ENCODE data around the gene NUDT1. TPM values are rescaled to one million over a fixed set of nuclear protein-coding genes. Genes with fewer than 3 reads are reported as not detected.

NUDT1 gene
- total and polyA plus RNA-seq, 2 experiments from 2014 or later, result 33.0 to 33.8 TPM

DNA sequence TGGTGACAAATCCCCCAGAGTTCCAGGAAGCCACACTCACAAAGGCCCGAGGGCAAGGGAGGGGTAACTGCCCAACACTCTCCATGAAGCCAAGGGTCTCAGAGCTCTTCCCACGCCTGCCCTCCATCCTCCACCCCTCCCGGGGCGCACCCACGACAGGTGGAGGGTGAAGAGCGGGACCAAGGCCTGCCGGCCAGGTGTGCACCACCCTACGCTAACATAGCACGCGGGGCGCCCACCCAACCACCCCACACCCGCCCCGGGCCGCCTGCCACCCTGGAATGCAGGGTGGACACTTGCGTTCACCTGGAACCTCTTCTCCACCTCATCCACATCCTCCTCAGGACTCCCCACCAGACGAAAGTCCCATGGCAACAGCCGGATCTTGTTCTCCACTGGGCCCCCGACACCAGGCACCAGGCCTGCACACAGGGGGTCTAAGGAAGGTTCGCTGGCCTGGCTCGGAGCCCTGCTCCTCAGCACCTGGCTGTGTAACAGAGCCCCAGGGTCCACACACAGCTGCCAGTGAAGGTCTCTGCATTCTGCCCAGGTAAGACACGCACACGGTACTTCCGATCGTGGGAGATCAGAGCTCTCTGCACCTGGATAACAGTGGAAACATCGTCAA lies 42.0 kb upstream of the NUDT1 start:
- no peaks in the 10 kb centered on the region for H3K27me3 ChIP-seq
- no peak overlapping the region for H3K27ac ChIP-seq
- H3K4me1 ChIP-seq (ENCODE audit: low read depth), result peaks cover 45% of the 10 kb centered on the region
- TF ChIP-seq, protein P1, sequence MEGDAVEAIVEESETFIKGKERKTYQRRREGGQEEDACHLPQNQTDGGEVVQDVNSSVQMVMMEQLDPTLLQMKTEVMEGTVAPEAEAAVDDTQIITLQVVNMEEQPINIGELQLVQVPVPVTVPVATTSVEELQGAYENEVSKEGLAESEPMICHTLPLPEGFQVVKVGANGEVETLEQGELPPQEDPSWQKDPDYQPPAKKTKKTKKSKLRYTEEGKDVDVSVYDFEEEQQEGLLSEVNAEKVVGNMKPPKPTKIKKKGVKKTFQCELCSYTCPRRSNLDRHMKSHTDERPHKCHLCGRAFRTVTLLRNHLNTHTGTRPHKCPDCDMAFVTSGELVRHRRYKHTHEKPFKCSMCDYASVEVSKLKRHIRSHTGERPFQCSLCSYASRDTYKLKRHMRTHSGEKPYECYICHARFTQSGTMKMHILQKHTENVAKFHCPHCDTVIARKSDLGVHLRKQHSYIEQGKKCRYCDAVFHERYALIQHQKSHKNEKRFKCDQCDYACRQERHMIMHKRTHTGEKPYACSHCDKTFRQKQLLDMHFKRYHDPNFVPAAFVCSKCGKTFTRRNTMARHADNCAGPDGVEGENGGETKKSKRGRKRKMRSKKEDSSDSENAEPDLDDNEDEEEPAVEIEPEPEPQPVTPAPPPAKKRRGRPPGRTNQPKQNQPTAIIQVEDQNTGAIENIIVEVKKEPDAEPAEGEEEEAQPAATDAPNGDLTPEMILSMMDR (IDR thresholded peaks at IDR 0.05; ENCODE audit: low read depth, low read length), result no peak
- no peaks in the 10 kb centered on the region for H3K36me3 ChIP-seq
- no peak for DNase-seq (ENCODE audit: low read depth in 1 of 2, low spot score in 1 of 2)
- no peaks in the 10 kb centered on the region for H3K9me3 ChIP-seq (ENCODE audit: low read depth)
- no peak overlapping the region for H3K4me3 ChIP-seq

DNA sequence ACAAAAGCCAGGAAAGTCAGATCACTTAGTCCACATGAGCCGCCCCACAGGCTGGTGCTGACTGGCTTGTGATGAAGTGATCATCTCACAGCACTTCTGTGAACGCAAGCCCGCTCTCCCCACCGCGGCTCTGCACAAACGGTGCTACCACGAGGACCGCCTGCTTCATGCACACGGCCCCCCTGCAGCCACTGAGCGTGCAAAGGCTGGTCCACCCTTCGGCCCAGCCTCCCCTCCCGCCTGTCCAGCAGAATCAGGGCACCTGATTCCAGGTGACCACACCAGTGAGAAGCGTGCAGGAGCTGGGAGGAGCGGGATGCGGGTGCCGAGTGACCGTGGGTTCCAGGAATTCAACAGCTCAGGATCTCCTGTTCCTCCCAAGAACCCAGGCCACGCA lies 41.4 kb upstream of the NUDT1 start:
- Histone ChIP-seq H3K4me3 (no peak overlapping the region), H3K4me1 (ENCODE audit: low read depth) (peaks cover 50% of the 10 kb centered on the region), H3K27ac (no peak overlapping the region), H3K36me3 (no peaks in the 10 kb centered on the region), H3K9me3 (ENCODE audit: low read depth) (no peaks in the 10 kb centered on the region), H3K27me3 (no peaks in the 10 kb centered on the region)
- TF ChIP-seq, protein P1 (IDR thresholded peaks at IDR 0.05; ENCODE audit: low read depth, low read length), result no peak
- DNase-seq (ENCODE audit: low read depth in 1 of 2, low spot score in 1 of 2), result no peak

DNA sequence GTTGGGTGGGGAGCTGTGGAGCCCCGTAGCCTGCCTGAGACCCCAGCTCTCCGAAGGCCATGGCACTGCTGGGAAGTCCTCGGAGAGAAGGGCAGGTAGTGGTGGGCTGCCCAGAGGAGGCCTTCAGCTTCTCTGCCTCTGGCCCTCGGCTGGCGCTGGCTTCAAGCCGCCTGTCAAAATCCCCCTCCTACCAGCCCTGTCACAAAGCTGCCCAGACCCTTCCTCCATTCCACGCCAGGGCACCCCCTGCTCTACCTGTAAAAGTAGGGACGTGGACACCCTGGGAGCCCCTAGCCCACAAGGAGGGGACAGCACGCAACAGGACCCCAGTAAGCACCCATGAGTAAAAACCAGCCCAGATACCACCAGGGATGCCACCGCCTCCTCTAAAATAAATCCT lies 40.9 kb upstream of the NUDT1 start:
- no peak for DNase-seq (ENCODE audit: low read depth in 1 of 2, low spot score in 1 of 2)
- Histone ChIP-seq H3K27ac (no peak overlapping the region), H3K27me3 (no peaks in the 10 kb centered on the region), H3K4me1 (ENCODE audit: low read depth) (peaks cover 52% of the 10 kb centered on the region), H3K9me3 (ENCODE audit: low read depth) (no peaks in the 10 kb centered on the region), H3K4me3 (no peak overlapping the region), H3K36me3 (no peaks in the 10 kb centered on the region)
- TF ChIP-seq, protein P1 (IDR thresholded peaks at IDR 0.05; ENCODE audit: low read depth, low read length), result no peak

DNA sequence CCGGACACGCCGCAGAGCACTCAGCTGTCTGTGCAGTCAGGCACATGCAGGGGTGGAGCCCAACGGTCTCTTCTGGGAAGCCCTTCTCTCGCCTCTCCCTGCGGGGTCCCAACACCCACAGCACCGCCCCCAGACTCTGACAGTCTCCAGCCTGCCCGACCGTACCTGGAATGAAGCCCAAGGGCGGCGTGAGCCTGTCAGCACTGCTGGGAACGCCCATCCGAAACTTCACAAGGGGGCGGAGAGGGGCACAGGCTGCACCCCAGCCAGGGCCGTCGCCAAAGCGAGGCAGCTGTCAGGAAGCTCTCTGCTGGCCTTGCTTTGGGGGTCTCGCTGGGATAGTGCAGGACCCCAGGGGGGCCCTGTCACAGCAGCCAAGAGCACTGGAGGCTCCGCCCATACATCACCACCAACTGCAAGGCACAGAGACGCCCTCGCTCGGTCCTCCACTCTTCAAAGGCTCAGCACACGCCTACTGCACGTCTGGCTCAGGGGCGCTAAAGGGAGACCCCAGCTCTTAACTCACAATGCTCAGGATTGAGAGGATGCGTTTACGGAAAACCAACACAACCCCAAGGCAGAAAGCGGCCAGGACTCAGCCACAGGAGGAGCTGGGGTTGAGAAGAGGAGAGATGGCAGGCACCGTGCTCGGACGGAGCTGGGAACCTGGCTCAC lies 40.2 kb upstream of the NUDT1 start:
- no peak for DNase-seq (ENCODE audit: low read depth in 1 of 2, low spot score in 1 of 2)
- no peaks in the 10 kb centered on the region for H3K9me3 ChIP-seq (ENCODE audit: low read depth)
- no peak overlapping the region for H3K4me3 ChIP-seq
- TF ChIP-seq, protein P1 (IDR thresholded peaks at IDR 0.05; ENCODE audit: low read depth, low read length), result no peak
- H3K27me3 ChIP-seq, result no peaks in the 10 kb centered on the region
- H3K27ac ChIP-seq, result no peak overlapping the region
- H3K36me3 ChIP-seq, result no peaks in the 10 kb centered on the region
- peaks cover 51% of the 10 kb centered on the region for H3K4me1 ChIP-seq (ENCODE audit: low read depth)

DNA sequence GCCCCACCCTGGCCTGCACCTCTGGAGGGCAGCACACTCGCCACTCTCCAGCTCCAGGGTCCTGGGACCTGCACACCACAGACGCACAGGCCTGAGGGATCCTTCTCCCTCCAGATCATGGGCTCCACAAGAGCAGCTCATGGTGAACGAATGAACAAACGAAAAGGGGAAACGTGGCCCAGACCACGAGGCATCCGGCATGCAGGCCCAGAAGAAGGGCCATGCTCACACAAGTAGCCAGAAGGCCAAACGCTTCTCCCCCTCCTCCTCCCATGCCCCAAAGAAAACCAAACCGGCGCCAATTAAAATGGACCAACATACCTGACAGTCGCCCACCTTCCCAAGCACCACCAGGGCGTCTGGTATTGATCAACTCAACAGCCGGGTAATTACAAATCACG lies 39.7 kb upstream of the NUDT1 start:
- TF ChIP-seq, protein P1 (IDR thresholded peaks at IDR 0.05; ENCODE audit: low read depth, low read length), result no peak
- peak overlapping the region; percentile 85 for H3K27ac ChIP-seq
- H3K36me3 ChIP-seq, result no peaks in the 10 kb centered on the region
- no peak for DNase-seq (ENCODE audit: low read depth in 1 of 2, low spot score in 1 of 2)
- H3K4me1 ChIP-seq (ENCODE audit: low read depth), result peaks cover 56% of the 10 kb centered on the region
- H3K27me3 ChIP-seq, result no peaks in the 10 kb centered on the region
- no peaks in the 10 kb centered on the region for H3K9me3 ChIP-seq (ENCODE audit: low read depth)
- H3K4me3 ChIP-seq, result no peak overlapping the region
